Nephron (organoid): ENCODE results near the gene CIZ1.
"Not testable (repeated sequence)": the region's sequence is repeated elsewhere in the genome, so short reads cannot be mapped to it uniquely, and the experiment has no call there.

Experiments
- H3K27ac Mint-ChIP-seq, 3 experiments: 2 replicates each; pipeline ENCODE4 v1.8.0; 2020; ENCODE audit warnings: mixed read lengths in 3 of 3, mild to moderate bottlenecking in 2 of 3, moderate library complexity in 1 of 3
- H3K27me3 Mint-ChIP-seq: 2 replicates; pipeline ENCODE4 v1.8.0; 2021; ENCODE audit warnings: low read depth, mild to moderate bottlenecking, moderate library complexity, mixed read lengths
- H3K36me3 Mint-ChIP-seq: 2 replicates; pipeline ENCODE4 v1.8.0; 2020; ENCODE audit warnings: low read depth, mixed read lengths
- H3K4me1 Mint-ChIP-seq: 2 replicates; pipeline ENCODE4 v1.8.0; 2020; ENCODE audit warnings: mixed read lengths
- H3K4me3 Mint-ChIP-seq, 3 experiments: 2 replicates each; pipeline ENCODE4 v1.8.0; 2020; ENCODE audit warnings: mild to moderate bottlenecking in 3 of 3, mixed read lengths in 3 of 3, moderate library complexity in 2 of 3
- H3K9me3 Mint-ChIP-seq: 2 replicates; pipeline ENCODE4 v1.8.0; 2020; ENCODE audit warnings: mixed read lengths
- CTCF ChIP-seq, 3 experiments: fragments of 200-600 bp; sonication (generic); IDR thresholded peaks; one replicate each; pipeline ENCODE4 v1.5.0; 2021; ENCODE audit warnings: antibody characterized with exemption in 3 of 3; ENCODE audit not compliant: unreplicated experiment in 3 of 3

CIZ1 gene

DNA sequence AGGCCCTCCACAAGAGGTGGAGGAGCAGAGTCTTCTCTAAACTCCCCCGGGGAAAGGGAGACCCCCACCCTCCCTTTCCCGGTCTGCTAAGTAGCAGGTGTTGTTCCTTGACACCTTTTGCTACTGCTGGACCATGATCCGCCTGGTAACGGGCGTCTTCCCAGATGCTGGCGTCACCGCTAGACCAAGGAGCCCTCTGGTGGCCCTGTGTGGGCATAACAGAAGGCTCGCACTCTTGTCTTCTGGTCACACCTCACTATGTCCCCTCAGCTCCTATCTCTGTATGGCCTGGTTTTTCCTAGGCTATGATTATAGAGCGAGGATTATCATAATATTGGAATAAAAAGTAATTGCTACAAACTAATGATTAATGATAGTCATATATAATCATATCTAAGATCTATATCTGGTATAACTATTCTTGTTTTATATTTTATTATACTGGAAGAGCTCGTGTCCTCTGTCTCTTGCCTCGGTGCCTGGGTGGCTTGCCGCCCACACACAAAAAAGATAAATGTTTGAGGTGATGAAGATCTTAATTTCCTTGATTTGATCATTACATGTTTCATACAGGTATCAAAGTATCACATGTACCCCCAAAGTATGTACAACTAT, 61.3 kb downstream of the CIZ1 start:
- Mint-ChIP-seq H3K4me1 (peaks cover 39% of the 10 kb centered on the region), H3K27ac (peak overlapping the region; percentile 80 to 95 (median 85)), H3K4me3 (peak overlapping the region; percentile 80 to 90 (median 90))
- peak; percentile 37 to 48 (median 44) for TF ChIP-seq CTCF (IDR thresholded peaks at IDR 0.05; ENCODE audit: unreplicated experiment in 3 of 3)
- not testable (repeated sequence) for H3K27me3 Mint-ChIP-seq, H3K36me3 Mint-ChIP-seq, H3K9me3 Mint-ChIP-seq

- no peak for TF ChIP-seq CTCF (IDR thresholded peaks at IDR 0.05; ENCODE audit: unreplicated experiment in 3 of 3)
- Mint-ChIP-seq H3K9me3 (peaks cover 2% of the 10 kb centered on the region), H3K27me3 (no peaks in the 10 kb centered on the region), H3K27ac (peak overlapping the region; percentile 94 to 99 (median 96)), H3K4me3 (peak overlapping the region; percentile 96 to 98 (median 98)), H3K4me1 (peaks cover 39% of the 10 kb centered on the region), H3K36me3 (no peaks in the 10 kb centered on the region)
These were observed 62.4 kb downstream of the CIZ1 start for GRCh38 chr9:128128836-128129590.

DNA sequence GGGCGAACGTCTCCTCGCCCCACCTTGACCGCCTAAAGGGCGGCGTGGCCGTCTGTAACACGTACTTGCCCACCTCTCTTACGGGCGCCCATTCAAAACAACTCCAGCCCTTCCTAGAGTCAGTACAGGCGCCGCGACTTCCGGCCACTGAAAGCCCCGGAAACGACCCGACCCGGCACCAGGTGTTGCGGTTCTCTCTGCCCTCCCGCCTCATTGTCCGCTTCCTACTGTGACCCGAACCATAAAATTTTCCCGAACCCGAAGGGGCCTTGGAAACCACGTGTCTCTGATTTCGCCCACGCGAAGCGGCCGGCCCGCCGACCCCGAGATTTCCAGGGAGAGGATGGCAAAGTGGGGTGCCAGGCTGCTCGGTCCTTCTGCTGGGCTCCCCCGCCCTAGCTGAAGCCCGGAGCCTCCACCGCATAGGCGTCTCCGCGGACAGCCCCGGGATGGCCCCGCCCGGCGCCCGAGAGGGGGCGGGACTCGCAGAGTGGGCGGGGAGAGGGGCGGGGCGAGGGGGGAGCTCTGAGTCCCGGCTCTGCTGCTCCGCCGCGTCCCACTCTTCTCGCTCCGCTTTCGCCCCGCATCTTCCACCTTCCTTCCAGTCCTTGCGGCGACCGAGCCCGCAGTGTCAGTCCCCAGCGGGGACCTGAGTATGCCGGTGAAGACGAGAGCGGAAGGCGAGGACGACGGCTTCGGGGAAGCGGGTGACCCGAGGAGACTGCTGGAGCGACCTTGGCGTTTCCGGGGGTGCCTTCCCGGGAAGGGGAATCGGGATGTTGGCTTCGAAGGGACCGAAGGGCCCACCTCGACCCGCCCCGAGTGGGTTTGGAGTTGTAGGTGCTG, 63.2 kb downstream of the CIZ1 start:
- H3K27me3 Mint-ChIP-seq: no peaks in the 10 kb centered on the region
- H3K9me3 Mint-ChIP-seq: no peaks in the 10 kb centered on the region
- H3K36me3 Mint-ChIP-seq: peaks cover 3% of the 10 kb centered on the region
- no peak for TF ChIP-seq CTCF (IDR thresholded peaks at IDR 0.05; ENCODE audit: unreplicated experiment in 3 of 3)
- H3K27ac Mint-ChIP-seq: peak overlapping the region; percentile 99 to 100 (median 99)
- H3K4me1 Mint-ChIP-seq: peaks cover 39% of the 10 kb centered on the region
- H3K4me3 Mint-ChIP-seq: peak overlapping the region; percentile 96 to 98 (median 98)

DNA sequence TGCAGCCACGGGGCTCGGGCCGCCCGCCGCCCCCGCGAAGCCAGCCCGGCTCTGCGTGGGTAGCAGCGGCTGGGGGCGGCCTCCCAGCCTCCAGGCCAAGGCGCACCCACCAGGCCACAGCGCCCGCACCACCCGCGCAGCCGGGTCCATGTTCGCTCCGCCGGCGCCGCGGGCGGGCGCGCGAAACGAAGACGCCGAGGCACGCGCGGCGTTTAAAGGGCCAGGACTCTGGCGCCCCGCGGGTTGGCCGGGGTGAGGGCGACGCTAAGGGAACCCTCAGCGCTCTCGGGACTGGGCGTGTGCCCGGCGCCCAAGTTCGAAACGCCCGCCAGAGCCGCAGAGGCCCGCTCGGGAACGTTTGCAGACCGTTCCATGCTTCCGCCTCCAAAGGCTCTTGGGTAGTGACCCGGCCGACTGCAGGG, 63.8 kb downstream of the CIZ1 start, which contains the start of gene PTGES2:
TSS of gene PTGES2 (minus strand) at position 162 of the 422 bp plus-strand sequence. CDS start at position 150, 12 bp downstream.
- no peaks in the 10 kb centered on the region for H3K9me3 Mint-ChIP-seq
- peak within 1 kb of the TSS; percentile 99 to 100 (median 99) for H3K27ac Mint-ChIP-seq
- no peak for TF ChIP-seq CTCF (IDR thresholded peaks at IDR 0.05; ENCODE audit: unreplicated experiment in 3 of 3)
- H3K27me3 Mint-ChIP-seq: no peaks in the 10 kb centered on the region
- H3K4me1 Mint-ChIP-seq: peaks cover 32% of the 10 kb centered on the region
- H3K4me3 Mint-ChIP-seq: peak within 1 kb of the TSS; percentile 96 to 98 (median 98)
- peaks cover 3% of the 10 kb centered on the region for H3K36me3 Mint-ChIP-seq

GRCh38 chr9:128125580-128126354, 65.6 kb downstream of the CIZ1 start:
- no peak for TF ChIP-seq CTCF (IDR thresholded peaks at IDR 0.05; ENCODE audit: unreplicated experiment in 3 of 3)
- peaks cover 3% of the 10 kb centered on the region for H3K36me3 Mint-ChIP-seq
- no peaks in the 10 kb centered on the region for H3K27me3 Mint-ChIP-seq

More at GRCh38 chr9:128125580-128126354, 65.6 kb downstream of the CIZ1 start:
- Mint-ChIP-seq H3K4me3 (peak overlapping the region; percentile 82 to 86 (median 85)), H3K27ac (peak overlapping the region; percentile 38 to 54 (median 46)), H3K4me1 (peaks cover 22% of the 10 kb centered on the region), H3K9me3 (no peaks in the 10 kb centered on the region)
